ENCODE data around the gene OR1F1. TPM values are rescaled to one million over a fixed set of nuclear protein-coding genes. Genes with fewer than 3 reads are reported as not detected.

OR1F1 gene
- total RNA-seq, 4 donors from 2014 or later = not detected

DNA sequence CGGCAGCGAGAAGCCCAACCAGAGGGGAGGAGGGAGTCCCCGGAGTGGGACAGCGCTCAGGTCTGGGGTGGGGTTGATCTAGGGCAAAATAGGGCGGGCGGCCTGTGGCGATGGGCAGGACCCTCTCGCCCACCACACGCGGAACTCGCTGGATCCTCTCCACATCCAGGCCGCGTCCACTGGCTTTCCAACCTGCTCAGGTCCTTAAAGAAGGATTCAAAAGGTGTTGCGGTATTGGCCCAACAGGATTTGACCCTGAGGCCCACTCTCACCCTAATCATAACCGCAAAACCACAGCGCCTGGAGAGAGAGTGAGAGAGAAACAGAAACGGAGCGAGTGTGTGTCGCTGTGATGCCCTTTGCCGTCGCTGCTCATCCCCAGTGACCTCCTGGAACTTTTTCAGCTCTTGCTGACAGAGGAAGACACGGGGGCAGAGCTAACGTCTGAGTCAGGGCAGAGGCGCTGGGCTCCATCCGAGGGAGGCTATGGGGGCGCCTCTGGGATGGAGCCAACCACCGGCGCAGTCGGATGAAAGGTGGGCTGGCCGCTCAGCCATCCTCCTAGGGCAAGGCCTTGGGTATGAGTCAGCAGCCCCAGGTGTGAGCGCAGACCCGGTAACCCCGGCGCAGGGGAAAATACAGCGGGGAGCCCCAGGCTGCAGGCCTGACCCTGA is 16.7 kb upstream of the OR1F1 start:
- Histone ChIP-seq H3K27me3 (peaks cover 27 to 70% of the 10 kb centered on the region in 2 donors), H3K9me3 (no peaks in the 10 kb centered on the region), H3K27ac (no peak overlapping the region), H3K4me1 (peaks cover 0 to 8% of the 10 kb centered on the region in 2 donors), H3K4me3 (no peak overlapping the region), H3K36me3 (no peaks in the 10 kb centered on the region)
- no peak for DNase-seq
- TF ChIP-seq CTCF (IDR thresholded peaks at IDR 0.05) = no peak
- intact Hi-C loops (cut with DNase I; ENCODE audit: low total_unique reads) = no loop called here

- H3K4me3 ChIP-seq = no peak overlapping the region
- H3K27me3 ChIP-seq = peaks cover 27 to 74% of the 10 kb centered on the region in 2 donors
- no peak for DNase-seq
- peaks cover 0 to 8% of the 10 kb centered on the region in 2 donors for H3K4me1 ChIP-seq
- no peaks in the 10 kb centered on the region for H3K9me3 ChIP-seq
- intact Hi-C loops (cut with DNase I; ENCODE audit: low total_unique reads) = no loop called here
- TF ChIP-seq CTCF (IDR thresholded peaks at IDR 0.05) = no peak
- TF ChIP-seq POLR2A (IDR thresholded peaks at IDR 0.05) = no peak
- no peaks in the 10 kb centered on the region for H3K36me3 ChIP-seq
- H3K27ac ChIP-seq = no peak overlapping the region
These were observed 16.0 kb upstream of the OR1F1 start for GRCh38 chr16:3171855-3172593.

- H3K27me3 ChIP-seq = peaks cover 27 to 72% of the 10 kb centered on the region in 2 donors
- intact Hi-C loops (cut with DNase I; ENCODE audit: low total_unique reads) = no loop called here
- H3K27ac ChIP-seq = no peak overlapping the region
- no peaks in the 10 kb centered on the region for H3K36me3 ChIP-seq
- H3K4me3 ChIP-seq = no peak overlapping the region
- H3K4me1 ChIP-seq = peaks cover 0 to 8% of the 10 kb centered on the region in 2 donors
- no peaks in the 10 kb centered on the region for H3K9me3 ChIP-seq
- TF ChIP-seq POLR2A (IDR thresholded peaks at IDR 0.05) (no peak), CTCF (IDR thresholded peaks at IDR 0.05) (no peak)
- no peak for DNase-seq
These were observed 13.9 kb upstream of the OR1F1 start for GRCh38 chr16:3173892-3174617.

DNA sequence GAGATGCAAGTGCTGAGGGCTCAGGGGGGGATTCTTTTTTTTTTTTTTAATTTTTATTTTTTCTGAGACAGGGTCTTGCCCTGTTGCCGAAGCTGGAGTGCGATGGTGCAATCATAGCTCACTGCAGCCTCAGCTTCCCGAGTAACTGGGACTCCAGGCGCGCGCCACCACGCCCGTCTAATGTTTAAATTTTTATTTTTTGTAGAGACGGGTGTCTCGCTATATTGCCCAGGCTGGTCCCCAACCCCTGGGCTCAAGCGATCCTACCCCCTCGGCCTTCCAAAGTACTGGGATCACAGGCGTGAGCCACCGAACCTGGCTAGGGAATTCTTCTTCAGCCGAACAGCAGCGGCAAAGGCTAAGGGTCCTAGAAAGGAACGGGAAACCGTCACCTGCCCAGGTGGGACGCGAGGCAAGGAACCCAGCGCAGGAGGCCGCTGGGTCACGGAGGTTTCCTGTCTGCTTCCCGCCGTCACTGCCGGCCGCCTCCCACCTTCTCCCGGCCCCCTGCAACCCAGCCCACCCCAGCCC is 13.3 kb upstream of the OR1F1 start:
- intact Hi-C loops (cut with DNase I; ENCODE audit: low total_unique reads) = no loop called here
- Histone ChIP-seq H3K9me3 (no peaks in the 10 kb centered on the region), H3K27me3 (peaks cover 27 to 70% of the 10 kb centered on the region in 2 donors), H3K36me3 (no peaks in the 10 kb centered on the region), H3K4me1 (peaks cover 0 to 8% of the 10 kb centered on the region in 2 donors), H3K4me3 (no peak overlapping the region), H3K27ac (no peak overlapping the region)
- DNase-seq = no peak
- TF ChIP-seq POLR2A (IDR thresholded peaks at IDR 0.05) (no peak), CTCF (IDR thresholded peaks at IDR 0.05) (no peak)

Data from uterus (tissue), 4 donors.